CD4-positive, alpha-beta T cell treated with Interleukin-4 for 1 hour (primary cell): ENCODE data around the gene L3MBTL4.

Source experiments
- DNase-seq, 2 donors: peaks; one replicate each; pipeline ENCODE4 v3.0.0-alpha.2; 2020 to 2022

L3MBTL4 gene

GRCh38 chr18:6362559-6363129 is 52.1 kb downstream of the L3MBTL4 start:
- DNase-seq, result no peak

GRCh38 chr18:6357668-6358067 is 57.0 kb downstream of the L3MBTL4 start:
- no peak for DNase-seq

GRCh38 chr18:6355789-6356589 is 58.7 kb downstream of the L3MBTL4 start:
- DNase-seq, result no peak

GRCh38 chr18:6352275-6352674 is 62.4 kb downstream of the L3MBTL4 start:
- no peak for DNase-seq

DNA sequence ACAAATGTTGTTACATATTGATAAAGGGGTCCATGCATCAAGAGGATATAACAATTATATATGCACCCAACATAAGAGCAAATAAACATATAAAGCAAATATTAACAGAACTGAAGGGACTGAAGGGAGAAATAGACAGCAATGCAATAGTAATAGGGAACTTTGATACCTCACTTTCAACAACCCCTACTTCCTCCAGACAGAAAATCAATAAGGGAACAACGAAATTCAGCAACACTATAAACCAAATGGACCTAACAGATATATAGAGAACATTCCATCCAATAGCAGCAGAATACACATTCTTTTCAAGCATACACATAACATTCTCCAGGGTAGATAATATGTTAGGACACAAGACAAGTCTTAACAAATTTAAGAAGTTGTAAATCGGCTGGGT is 71.7 kb downstream of the L3MBTL4 start:
- no peak for DNase-seq

DNA sequence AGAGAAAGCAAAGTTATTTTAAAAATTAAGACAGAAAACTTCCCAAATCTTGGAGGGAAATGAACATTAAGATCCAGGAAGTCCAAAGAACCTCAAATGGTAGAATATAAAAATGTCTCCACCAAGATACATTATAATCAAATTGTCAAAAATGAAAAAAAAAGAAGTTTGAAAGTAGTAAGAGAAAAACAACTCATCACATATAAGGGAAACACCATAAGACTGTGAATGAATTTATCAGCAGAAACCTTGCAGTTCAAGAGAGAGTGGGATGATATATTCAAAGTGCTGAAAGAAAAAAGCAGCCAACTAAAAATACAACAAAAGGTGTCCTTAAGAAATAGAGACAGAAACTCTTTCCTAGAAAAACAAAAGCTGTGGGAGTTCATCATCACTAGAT is 73.0 kb downstream of the L3MBTL4 start:
- no peak for DNase-seq

DNA sequence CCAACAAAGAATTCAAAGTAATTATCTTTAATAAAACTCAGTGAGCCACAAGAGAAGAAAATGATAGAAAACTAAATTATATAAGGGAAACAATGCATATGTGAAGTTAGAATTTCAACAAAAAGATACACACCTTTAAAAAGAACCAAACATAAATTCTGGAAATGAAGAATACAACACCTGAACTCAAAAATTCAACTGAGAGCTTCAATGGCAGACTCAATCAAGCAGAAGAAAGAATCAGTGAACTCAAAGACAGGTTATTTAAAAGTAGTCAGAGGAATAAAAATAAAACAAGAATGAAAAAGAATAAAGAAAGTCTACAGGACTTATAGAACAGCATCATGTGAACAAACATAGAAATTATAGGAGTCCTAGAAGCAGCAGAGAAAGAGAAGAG is 73.4 kb downstream of the L3MBTL4 start:
- DNase-seq, result no peak

GRCh38 chr18:6340121-6340520 is 74.6 kb downstream of the L3MBTL4 start:
- no peak for DNase-seq

DNA sequence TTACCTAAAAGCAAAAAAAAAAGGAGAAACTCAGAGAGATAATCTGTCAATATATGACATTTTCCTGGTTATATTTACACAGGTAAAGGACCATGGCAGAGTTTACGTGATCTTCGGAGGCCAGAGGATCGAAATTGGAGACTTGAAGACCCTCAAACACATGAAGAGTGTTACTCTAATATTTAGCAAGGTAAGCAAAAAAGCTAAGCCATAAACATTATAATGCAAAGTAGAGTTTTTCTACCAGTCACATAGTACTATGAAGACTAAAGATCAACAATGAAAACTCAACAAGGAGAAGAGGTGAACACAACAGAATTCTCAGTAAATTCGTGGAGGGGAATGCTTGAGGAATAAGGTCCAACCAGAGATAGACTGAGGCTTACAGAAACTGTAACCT is 78.5 kb downstream of the L3MBTL4 start:
- DNase-seq, result no peak

DNA sequence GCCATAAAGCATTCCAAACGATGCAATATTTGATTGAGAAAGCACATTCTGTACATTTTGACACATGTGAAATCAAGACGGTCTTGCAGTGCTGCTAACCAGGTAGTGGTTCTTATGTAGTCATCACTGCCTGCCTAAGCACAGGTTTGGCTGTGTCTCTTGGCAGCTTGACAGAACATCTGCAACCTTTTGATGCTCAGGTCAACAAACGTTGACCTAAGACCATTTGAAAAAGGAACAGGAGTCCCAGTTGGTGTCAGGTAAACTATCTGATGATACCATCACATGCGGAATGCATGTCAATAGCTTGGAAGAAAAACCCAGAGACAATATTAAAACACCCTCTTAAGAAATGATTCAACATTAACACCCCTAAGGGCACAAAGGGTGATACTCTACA is 80.7 kb downstream of the L3MBTL4 start:
- DNase-seq, result no peak

GRCh38 chr18:6331872-6332271 is 82.8 kb downstream of the L3MBTL4 start:
- DNase-seq, result no peak

DNA sequence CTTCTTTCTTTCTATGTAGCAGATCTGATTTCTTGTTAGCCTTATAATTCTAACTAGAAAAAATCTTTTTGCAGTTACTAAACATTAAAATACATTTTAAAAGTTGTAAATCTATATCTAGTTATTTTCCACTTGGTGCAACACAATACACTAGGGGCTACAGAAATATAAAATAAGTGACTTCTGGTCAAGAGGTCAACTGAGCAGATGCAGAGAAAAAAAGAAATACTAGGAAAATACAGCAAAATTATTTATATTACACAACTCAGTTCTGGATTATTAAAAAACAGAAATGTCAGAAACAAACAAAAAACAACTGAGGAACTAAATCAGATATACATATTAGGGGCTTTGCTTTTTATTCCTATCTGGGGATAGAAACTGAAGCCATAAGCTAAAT is 83.9 kb downstream of the L3MBTL4 start:
- no peak for DNase-seq

DNA sequence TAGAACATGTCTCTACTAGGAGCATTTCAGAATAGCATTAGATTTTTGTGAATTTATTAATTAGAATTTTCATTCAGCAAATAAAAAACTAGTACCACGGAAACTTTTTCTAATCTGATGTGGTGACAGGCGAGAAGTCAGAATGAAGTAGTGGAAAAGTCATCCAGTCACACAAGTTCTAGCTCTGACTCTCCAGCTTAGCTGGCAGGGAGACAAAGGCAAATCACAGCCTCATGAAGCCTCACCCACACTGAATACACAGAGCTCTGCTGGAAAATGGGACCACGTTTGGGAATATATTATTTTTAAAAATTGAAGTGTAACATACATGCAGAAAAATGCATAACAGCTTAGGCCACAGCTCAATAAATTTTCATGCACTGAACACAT is 86.1 kb downstream of the L3MBTL4 start:
- DNase-seq, result no peak

- no peak for DNase-seq
These were observed 86.7 kb downstream of the L3MBTL4 start for GRCh38 chr18:6327895-6328620.

GRCh38 chr18:6327485-6327884 is 87.2 kb downstream of the L3MBTL4 start:
- no peak for DNase-seq

DNA sequence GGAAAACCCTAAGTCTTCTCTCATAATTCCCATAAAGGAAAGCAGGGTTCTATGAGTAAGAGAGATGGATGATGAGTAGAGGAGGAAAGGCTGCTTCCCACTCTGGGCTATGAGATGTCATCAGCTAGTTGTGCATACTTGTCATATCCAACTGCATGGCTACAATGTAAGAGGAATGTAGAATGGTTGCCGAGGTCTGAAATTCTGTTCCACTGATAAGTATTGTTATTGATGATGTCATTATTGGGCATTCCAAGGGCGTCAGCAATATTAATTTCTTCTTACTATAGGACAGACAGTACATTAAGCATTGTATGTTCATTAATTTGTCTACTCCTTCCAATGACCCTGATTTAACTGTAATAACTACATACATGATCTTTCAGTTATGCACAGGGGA is 88.1 kb downstream of the L3MBTL4 start:
- no peak for DNase-seq

DNA sequence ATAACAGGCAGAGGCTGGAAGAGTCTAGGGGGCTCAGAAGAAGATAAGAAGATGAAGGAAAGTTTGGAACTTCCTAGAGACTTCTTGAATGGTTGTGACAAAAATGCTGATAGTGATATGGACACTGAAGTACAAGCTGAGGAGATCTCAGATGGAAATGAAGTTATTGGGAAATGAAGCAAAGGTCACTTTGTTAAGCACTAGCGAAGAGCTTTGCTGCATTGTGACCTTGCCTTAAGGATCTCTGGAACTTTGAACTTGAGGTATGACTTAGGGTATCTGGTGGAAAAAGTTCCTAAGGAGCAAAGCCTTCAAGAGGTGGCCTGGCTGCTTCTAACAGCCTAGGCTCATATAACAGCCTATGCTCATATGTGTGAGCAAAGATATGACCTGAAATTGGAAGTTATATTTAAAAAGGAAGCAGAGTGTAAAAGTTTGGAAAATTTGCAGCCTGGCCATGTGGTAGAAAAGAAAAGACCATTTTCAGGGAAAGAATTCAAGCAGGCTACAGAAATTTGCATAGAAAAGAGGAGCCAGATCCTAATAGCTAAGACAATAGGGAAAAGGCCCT is 91.3 kb downstream of the L3MBTL4 start:
- no peak for DNase-seq

- no peak for DNase-seq
These were observed 99.0 kb downstream of the L3MBTL4 start for GRCh38 chr18:6315517-6316331.

GRCh38 chr18:6313415-6313814 is 101.3 kb downstream of the L3MBTL4 start:
- DNase-seq, result no peak

GRCh38 chr18:6311456-6312215 is 103.1 kb downstream of the L3MBTL4 start:
- no peak for DNase-seq

DNA sequence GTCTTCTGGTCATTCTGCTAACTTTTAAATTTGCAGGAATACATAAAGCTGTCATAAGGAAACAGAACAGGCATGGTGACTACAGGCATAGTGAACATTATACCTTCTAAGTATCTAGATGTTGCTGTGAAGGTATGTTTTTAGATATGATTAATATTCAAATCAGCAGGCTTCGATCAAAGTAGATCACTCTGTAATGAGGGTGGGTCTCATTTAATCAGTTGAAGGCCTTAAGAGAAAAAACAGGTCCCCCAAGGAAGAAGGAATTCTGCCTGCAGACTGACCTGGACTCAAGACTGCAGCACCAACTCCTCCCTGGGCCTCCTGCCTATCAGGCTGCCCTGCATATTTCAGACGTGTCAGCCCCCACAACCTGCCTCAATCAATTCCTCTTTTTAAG is 104.0 kb downstream of the L3MBTL4 start:
- no peak for DNase-seq

DNA sequence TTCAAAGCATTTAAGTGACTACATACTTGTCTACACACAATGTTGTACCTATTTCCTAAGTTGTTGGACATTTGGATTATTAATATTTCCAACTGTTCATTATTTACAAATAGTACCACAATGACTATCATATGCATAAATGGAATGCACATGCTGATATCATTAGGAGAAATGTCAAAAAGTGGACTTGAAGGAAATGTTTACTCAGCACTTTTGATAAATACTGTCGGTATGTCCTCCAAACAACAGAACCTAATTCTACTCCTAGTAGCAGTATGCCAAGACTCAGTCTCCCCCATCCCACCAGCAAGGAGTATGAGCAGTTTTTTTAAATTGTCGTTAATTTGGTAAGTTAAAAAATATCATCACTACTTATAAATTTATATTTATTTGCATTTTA is 116.8 kb downstream of the L3MBTL4 start:
- no peak for DNase-seq
